WTC11 (cell line): Measurements from ENCODE around the gene MAPKAPK5.

Experiments used
- CBFB ChIP-seq: sonication (generic); formaldehyde crosslinking; IDR thresholded peaks from 2 replicates; pipeline ENCODE4 v1.8.1; 2022; ENCODE audit warnings: mild to moderate bottlenecking, low read depth, missing genetic modification reagents
- ELF4 ChIP-seq: sonication (generic); formaldehyde crosslinking; IDR thresholded peaks from 2 replicates; pipeline ENCODE4 v1.8.1; 2022; ENCODE audit warnings: low read depth, mild to moderate bottlenecking, moderate library complexity, missing genetic modification reagents
- JUN ChIP-seq: sonication (generic); formaldehyde crosslinking; IDR thresholded peaks from 2 replicates; pipeline ENCODE4 v1.8.0; 2023; ENCODE audit warnings: mild to moderate bottlenecking, missing genetic modification reagents
- NR2C2 ChIP-seq: sonication (generic); formaldehyde crosslinking; IDR thresholded peaks from 2 replicates; pipeline ENCODE4 v1.8.0; 2022; ENCODE audit warnings: mild to moderate bottlenecking, missing genetic modification reagents
- OVOL2 ChIP-seq: fragments of 250-450 bp; sonication (Bioruptor Pico); IDR thresholded peaks from 2 replicates; pipeline ENCODE4 v1.9.0; 2021; ENCODE audit warnings: mild to moderate bottlenecking, borderline replicate concordance
- ZNF138 ChIP-seq: sonication (generic); formaldehyde crosslinking; conservative IDR thresholded peaks from 2 replicates; pipeline ENCODE4 v1.8.1; 2022; ENCODE audit warnings: mild to moderate bottlenecking, moderate library complexity, missing genetic modification reagents
- TF ChIP-seq, protein P1 (sequence below): fragments of 200-600 bp; IDR thresholded peaks from 2 replicates; pipeline ENCODE4 v1.8.0; 2022; ENCODE audit warnings: antibody characterized with exemption

DNA sequence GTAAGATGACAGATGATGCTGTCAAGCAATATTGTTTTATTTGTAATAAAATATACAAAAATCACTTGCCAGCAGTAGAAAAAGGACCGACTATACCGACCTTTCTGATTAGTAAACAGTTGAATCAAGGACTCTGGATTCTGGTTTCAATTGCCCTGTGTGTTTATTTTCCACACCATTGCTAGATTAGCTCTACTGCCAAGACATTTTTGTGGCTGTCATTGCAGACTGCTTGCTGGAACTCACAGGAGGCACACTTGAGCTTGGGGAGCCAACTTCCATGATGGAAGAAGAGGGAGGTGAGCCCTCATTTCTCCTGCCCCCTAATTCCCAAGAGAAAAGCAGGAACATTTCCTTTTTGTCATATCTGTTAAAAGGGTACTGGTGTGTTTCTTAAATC is 51.3 kb downstream of the MAPKAPK5 start:
- TF ChIP-seq ELF4 = no peak
- TF ChIP-seq, protein P1, sequence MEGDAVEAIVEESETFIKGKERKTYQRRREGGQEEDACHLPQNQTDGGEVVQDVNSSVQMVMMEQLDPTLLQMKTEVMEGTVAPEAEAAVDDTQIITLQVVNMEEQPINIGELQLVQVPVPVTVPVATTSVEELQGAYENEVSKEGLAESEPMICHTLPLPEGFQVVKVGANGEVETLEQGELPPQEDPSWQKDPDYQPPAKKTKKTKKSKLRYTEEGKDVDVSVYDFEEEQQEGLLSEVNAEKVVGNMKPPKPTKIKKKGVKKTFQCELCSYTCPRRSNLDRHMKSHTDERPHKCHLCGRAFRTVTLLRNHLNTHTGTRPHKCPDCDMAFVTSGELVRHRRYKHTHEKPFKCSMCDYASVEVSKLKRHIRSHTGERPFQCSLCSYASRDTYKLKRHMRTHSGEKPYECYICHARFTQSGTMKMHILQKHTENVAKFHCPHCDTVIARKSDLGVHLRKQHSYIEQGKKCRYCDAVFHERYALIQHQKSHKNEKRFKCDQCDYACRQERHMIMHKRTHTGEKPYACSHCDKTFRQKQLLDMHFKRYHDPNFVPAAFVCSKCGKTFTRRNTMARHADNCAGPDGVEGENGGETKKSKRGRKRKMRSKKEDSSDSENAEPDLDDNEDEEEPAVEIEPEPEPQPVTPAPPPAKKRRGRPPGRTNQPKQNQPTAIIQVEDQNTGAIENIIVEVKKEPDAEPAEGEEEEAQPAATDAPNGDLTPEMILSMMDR = no peak
- no peak for TF ChIP-seq JUN (CRISPR knock-in tag)
- no peak for TF ChIP-seq ZNF138 (CRISPR knock-in tag)
- no peak for TF ChIP-seq OVOL2 (CRISPR knock-in tag)
- TF ChIP-seq CBFB (CRISPR knock-in tag) = no peak
- no peak for TF ChIP-seq NR2C2 (CRISPR knock-in tag)
